GM23248 (cell line): Measurements from ENCODE around the gene CLEC14A. TPM values are rescaled to one million over a fixed set of nuclear protein-coding genes. Genes with fewer than 3 reads are reported as not detected.

ENCODE experiments used
- DNase-seq: peaks from one replicate; pipeline ENCODE4 v3.0.0-alpha.2; 2015
- H2AFZ ChIP-seq: fragments of 200-600 bp; sonication (generic); 2 replicates; pipeline ENCODE4 v1.6.1; 2016; ENCODE audit warnings: antibody characterized with exemption
- H3F3A ChIP-seq: fragments of 200-600 bp; sonication (generic); 2 replicates; pipeline ENCODE4 v1.6.1; 2016; ENCODE audit warnings: mild to moderate bottlenecking, antibody characterized with exemption, mixed run types; ENCODE audit not compliant: insufficient read depth
- H3K27ac ChIP-seq: fragments of 200-600 bp; sonication (generic); 2 replicates; pipeline ENCODE4 v1.5.1; 2016; ENCODE audit warnings: mild to moderate bottlenecking
- H3K27me3 ChIP-seq: fragments of 200-600 bp; sonication (generic); replicated peaks from 2 replicates; pipeline ENCODE4 v1.6.1; 2016; ENCODE audit warnings: mild to moderate bottlenecking; ENCODE audit not compliant: insufficient read depth
- H3K36me3 ChIP-seq: fragments of 200-600 bp; sonication (generic); 2 replicates; pipeline ENCODE4 v1.6.1; 2016; ENCODE audit warnings: low read depth, mild to moderate bottlenecking
- H3K4me1 ChIP-seq: fragments of 200-600 bp; sonication (generic); 2 replicates; pipeline ENCODE4 v1.6.1; 2016; ENCODE audit warnings: mild to moderate bottlenecking; ENCODE audit not compliant: insufficient read depth
- H3K4me2 ChIP-seq: fragments of 200-600 bp; sonication (generic); one replicate; pipeline ENCODE4 v1.6.1; 2016; ENCODE audit warnings: mild to moderate bottlenecking; ENCODE audit not compliant: unreplicated experiment
- H3K4me3 ChIP-seq: fragments of 200-600 bp; sonication (generic); 2 replicates; pipeline ENCODE4 v1.5.1; 2016; ENCODE audit warnings: mild to moderate bottlenecking
- H3K79me2 ChIP-seq: fragments of 200-600 bp; sonication (generic); 2 replicates; pipeline ENCODE4 v1.6.1; 2016; ENCODE audit warnings: mild to moderate bottlenecking; ENCODE audit not compliant: insufficient read depth
- H3K9ac ChIP-seq: fragments of 200-600 bp; sonication (generic); 2 replicates; pipeline ENCODE4 v1.6.1; 2016; ENCODE audit warnings: mild to moderate bottlenecking
- H3K9me2 ChIP-seq: fragments of 200-600 bp; sonication (generic); 2 replicates; pipeline ENCODE4 v1.6.1; 2016; ENCODE audit warnings: mixed run types, mild to moderate bottlenecking, moderate library complexity; ENCODE audit not compliant: insufficient read depth
- H3K9me3 ChIP-seq: fragments of 200-600 bp; sonication (generic); one replicate; pipeline ENCODE4 v1.6.1; 2017; ENCODE audit warnings: low read depth
- H4K20me1 ChIP-seq: fragments of 200-600 bp; sonication (generic); 2 replicates; pipeline ENCODE4 v1.6.0; 2016; ENCODE audit not compliant: insufficient read depth
- EZH2 ChIP-seq: fragments of 200-600 bp; sonication (generic); IDR thresholded peaks from 2 replicates; pipeline ENCODE4 v1.6.1; 2018; ENCODE audit warnings: antibody characterized with exemption, mild to moderate bottlenecking; ENCODE audit not compliant: insufficient read depth, poor library complexity, severe bottlenecking
- EZH2phosphoT487 ChIP-seq: fragments of 200-600 bp; sonication (generic); IDR thresholded peaks from 2 replicates; pipeline ENCODE4 v1.6.1; 2018; ENCODE audit warnings: antibody characterized with exemption, moderate library complexity, mild to moderate bottlenecking, low read depth; ENCODE audit not compliant: insufficient read depth
- WGBS, 2 experiments: methylation state at CpG; one replicate each; pipeline ENCODE4 v1.1.6; 2015 to 2017; ENCODE audit warnings: low lambda C conversion rate in 2 of 2, low coverage in 1 of 2; ENCODE audit errors: missing lambda C conversion rate in 2 of 2; 5-methylcytosine and 5-hydroxymethylcytosine counted together
- in situ Hi-C: fragments of 300-500 bp; cut with MboI; formaldehyde crosslinking; loops from 2 replicates; pipeline ENCODE4 v1.15.0; 2020
- polyA plus RNA-seq: library from polyadenylated mRNA; unstranded; fragments of >200 nt; fragmentation: Nextera tagmentation; extraction: Ambion mirVana; gene quantifications from 2 replicates; pipeline ENCODE4 v1.2.1, GENCODE V29; 2016
- total RNA-seq: library from RNA; depleted of rRNA; stranded (reverse); fragments of >200 nt; shearing (Covaris generic); gene quantifications from 2 replicates; pipeline ENCODE4 v1.2.3, GENCODE V29; 2014

The CLEC14A gene
- total and polyA plus RNA-seq, 2 experiments from 2014 or later = 0.10 TPM; not detected in 1

- in situ Hi-C loops = loop anchor here (10.0 to 25.0 kb wide), 4 partner anchors 303 to 654 kb away; no protein-coding TSS in a partner anchor
- no peaks in the 10 kb centered on the region for H4K20me1 ChIP-seq
Observed at GRCh38 chr14:38207736-38208617, 47.9 kb downstream of the CLEC14A start, which contains the start of gene SSTR1. TSS of gene SSTR1 (plus strand) at chr14:38207904. CDS start at chr14:38209390, 1,486 bp downstream.

GRCh38 chr14:38207377-38207735 is 48.5 kb downstream of the CLEC14A start:
- Histone ChIP-seq H2AFZ (peak overlapping the region; percentile 74), H3K36me3 (no peaks in the 10 kb centered on the region)

More at GRCh38 chr14:38207736-38208617, 47.9 kb downstream of the CLEC14A start, which contains the start of gene SSTR1:
- H3K9me2 ChIP-seq = no peaks in the 10 kb centered on the region
- peak within 1 kb of the TSS; percentile 63; the same call in 1 of the 2 replicates for H3K27ac ChIP-seq
- H3K4me2 ChIP-seq = peak within 1 kb of the TSS; percentile 88
- peak within 1 kb of the TSS; percentile 74 for H2AFZ ChIP-seq
- H3F3A ChIP-seq = peaks cover 19% of the 10 kb centered on the region
- H3K36me3 ChIP-seq = 0 out of 2 replicates have a peak, but pooled peaks cover 5% of the 10 kb centered on the region
- H3K27me3 ChIP-seq = no peaks in the 10 kb centered on the region
- H3K4me3 ChIP-seq = peak within 1 kb of the TSS; percentile 89
- H3K79me2 ChIP-seq = peaks cover 35% of the 10 kb centered on the region
- H3K4me1 ChIP-seq = peaks cover 33% of the 10 kb centered on the region
- no peaks in the 10 kb centered on the region for H3K9me3 ChIP-seq
- TF ChIP-seq EZH2phosphoT487 (no peak), EZH2 (no peak)
- 9% methylated on average over 49 of the region's 49 CpGs for WGBS, 2 experiments
- peak within 1 kb of the TSS; percentile 75 for H3K9ac ChIP-seq
- DNase-seq = peak; percentile 56

GRCh38 chr14:38206689-38207376 is 49.1 kb downstream of the CLEC14A start:
- H3K9ac ChIP-seq = no peak overlapping the region
- WGBS, 2 experiments = 51 to 60% methylated on average over 2 of the region's 2 CpGs
- no peaks in the 10 kb centered on the region for H3K9me3 ChIP-seq
- H4K20me1 ChIP-seq = no peaks in the 10 kb centered on the region
- H2AFZ ChIP-seq = peak overlapping the region; percentile 74
- in situ Hi-C loops = loop anchor here (10.0 to 25.0 kb wide), 4 partner anchors 302 to 655 kb away; no protein-coding TSS in a partner anchor
- H3F3A ChIP-seq = peaks cover 12% of the 10 kb centered on the region; the same call in 1 of the 2 replicates
- H3K79me2 ChIP-seq = peaks cover 23% of the 10 kb centered on the region
- H3K27ac ChIP-seq = 0 out of 2 replicates have a peak overlapping the region, but pooled peaks have one; percentile 6
- H3K4me3 ChIP-seq = peak overlapping the region; percentile 89
- peaks cover 23% of the 10 kb centered on the region for H3K4me1 ChIP-seq
- H3K4me2 ChIP-seq = peak overlapping the region; percentile 88
- no peak for TF ChIP-seq EZH2
- TF ChIP-seq EZH2phosphoT487 = no peak
- H3K9me2 ChIP-seq = no peaks in the 10 kb centered on the region
- no peaks in the 10 kb centered on the region for H3K27me3 ChIP-seq
- no peaks in the 10 kb centered on the region for H3K36me3 ChIP-seq
- no peak for DNase-seq

More at GRCh38 chr14:38207377-38207735, 48.5 kb downstream of the CLEC14A start:
- DNase-seq = peak; percentile 41
- H3F3A ChIP-seq = peaks cover 12% of the 10 kb centered on the region; the same call in 1 of the 2 replicates
- H3K9ac ChIP-seq = no peak overlapping the region
- in situ Hi-C loops = loop anchor here (10.0 to 25.0 kb wide), 4 partner anchors 303 to 655 kb away; no protein-coding TSS in a partner anchor
- H3K27me3 ChIP-seq = no peaks in the 10 kb centered on the region
- TF ChIP-seq EZH2 = no peak
- TF ChIP-seq EZH2phosphoT487 = no peak
- H4K20me1 ChIP-seq = no peaks in the 10 kb centered on the region
- peaks cover 27% of the 10 kb centered on the region for H3K4me1 ChIP-seq
- peaks cover 28% of the 10 kb centered on the region for H3K79me2 ChIP-seq
- peak overlapping the region; percentile 89 for H3K4me3 ChIP-seq
- 0 out of 2 replicates have a peak overlapping the region, but pooled peaks have one; percentile 6 for H3K27ac ChIP-seq
- 53 to 56% methylated on average over 5 of the region's 5 CpGs for WGBS, 2 experiments
- no peaks in the 10 kb centered on the region for H3K9me3 ChIP-seq
- no peaks in the 10 kb centered on the region for H3K9me2 ChIP-seq
- peak overlapping the region; percentile 88 for H3K4me2 ChIP-seq
